Fibroblast of lung (primary cell): ENCODE results near the gene TXLNB.

Experiments
- EZH2 ChIP-seq: IDR thresholded peaks from 2 replicates; pipeline ENCODE4 v1.5.1; 2012; ENCODE audit warnings: low read length, control low read depth, mild to moderate bottlenecking; ENCODE audit errors: missing control alignments
- TF ChIP-seq, protein P1 (sequence below), 2 donors: IDR thresholded peaks in 1 of 2; conservative IDR thresholded peaks in 1 of 2; 1 replicate in 1 of 2; 2 replicates in 1 of 2; pipeline ENCODE4 v1.5.1; 2011 to 2012; ENCODE audit warnings: low read length in 2 of 2, control low read depth in 1 of 2, inconsistent platforms in 1 of 2, low read depth in 1 of 2, mild to moderate bottlenecking in 1 of 2

DNA sequence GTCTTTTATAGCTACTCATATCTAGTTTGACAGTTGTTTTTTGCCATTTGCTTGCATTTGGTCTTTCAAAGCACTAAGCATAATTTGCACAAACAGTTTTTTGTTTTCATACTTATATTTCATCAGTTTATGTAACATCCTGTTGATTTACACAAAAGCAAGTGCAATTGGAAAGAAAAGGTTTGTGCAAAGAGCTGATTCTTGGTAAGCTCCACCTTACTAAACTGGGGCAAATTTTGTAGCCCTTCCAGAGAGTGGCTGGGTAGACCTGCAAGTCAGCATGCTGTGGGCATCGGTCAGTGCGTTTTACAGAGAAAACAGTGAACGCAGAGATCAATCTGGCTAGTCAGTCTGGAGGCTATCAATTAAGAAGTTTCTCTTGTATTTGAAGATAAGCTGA, 34.5 kb downstream of the TXLNB start:
- TF ChIP-seq, protein P1, sequence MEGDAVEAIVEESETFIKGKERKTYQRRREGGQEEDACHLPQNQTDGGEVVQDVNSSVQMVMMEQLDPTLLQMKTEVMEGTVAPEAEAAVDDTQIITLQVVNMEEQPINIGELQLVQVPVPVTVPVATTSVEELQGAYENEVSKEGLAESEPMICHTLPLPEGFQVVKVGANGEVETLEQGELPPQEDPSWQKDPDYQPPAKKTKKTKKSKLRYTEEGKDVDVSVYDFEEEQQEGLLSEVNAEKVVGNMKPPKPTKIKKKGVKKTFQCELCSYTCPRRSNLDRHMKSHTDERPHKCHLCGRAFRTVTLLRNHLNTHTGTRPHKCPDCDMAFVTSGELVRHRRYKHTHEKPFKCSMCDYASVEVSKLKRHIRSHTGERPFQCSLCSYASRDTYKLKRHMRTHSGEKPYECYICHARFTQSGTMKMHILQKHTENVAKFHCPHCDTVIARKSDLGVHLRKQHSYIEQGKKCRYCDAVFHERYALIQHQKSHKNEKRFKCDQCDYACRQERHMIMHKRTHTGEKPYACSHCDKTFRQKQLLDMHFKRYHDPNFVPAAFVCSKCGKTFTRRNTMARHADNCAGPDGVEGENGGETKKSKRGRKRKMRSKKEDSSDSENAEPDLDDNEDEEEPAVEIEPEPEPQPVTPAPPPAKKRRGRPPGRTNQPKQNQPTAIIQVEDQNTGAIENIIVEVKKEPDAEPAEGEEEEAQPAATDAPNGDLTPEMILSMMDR (conservative IDR thresholded peaks at IDR 0.05 in 1 of 2, IDR thresholded peaks at IDR 0.05 in 1 of 2; ENCODE audit: low read depth in 1 of 2, low read length in 2 of 2) = no peak
- TF ChIP-seq EZH2 = no peak
